Calu3 (cell line): Measurements from ENCODE around the gene CDC42BPB. TPM values are rescaled to one million over a fixed set of nuclear protein-coding genes. Genes with fewer than 3 reads are reported as not detected.

Source experiments
- BruUV-seq: library from RNA; stranded (reverse); fragments of 400-500 nt; replicated peaks from 2 replicates; lab custom pipeline; 2021; lab: Mats Ljungman, UMichigan
- CTCF ChIA-PET: fragments of 300-600 bp; sonication (Branson Sonifier 250); formaldehyde crosslinking; loops from one replicate; lab custom pipeline; 2022; ENCODE audit warnings: antibody characterized with exemption; lab: Charles Lee
- DNase-seq: peaks from one replicate; pipeline ENCODE4 v3.0.0; 2022
- H3K27ac Mint-ChIP-seq: one replicate; pipeline ENCODE4 v1.8.0; 2022; ENCODE audit warnings: mixed read lengths; ENCODE audit not compliant: unreplicated experiment
- H3K27me3 Mint-ChIP-seq: one replicate; pipeline ENCODE4 v1.8.0; 2022; ENCODE audit warnings: mixed read lengths; ENCODE audit not compliant: unreplicated experiment
- H3K36me3 Mint-ChIP-seq: one replicate; pipeline ENCODE4 v1.8.0; 2022; ENCODE audit warnings: mild to moderate bottlenecking, moderate library complexity, mixed read lengths; ENCODE audit not compliant: insufficient read depth, unreplicated experiment
- H3K4me1 Mint-ChIP-seq: one replicate; pipeline ENCODE4 v1.8.0; 2022; ENCODE audit warnings: mild to moderate bottlenecking, low read depth, mixed read lengths; ENCODE audit not compliant: unreplicated experiment
- H3K4me3 Mint-ChIP-seq: one replicate; pipeline ENCODE4 v1.8.0; 2022; ENCODE audit warnings: mild to moderate bottlenecking, low read depth, moderate library complexity, mixed read lengths; ENCODE audit not compliant: unreplicated experiment
- H3K9me3 Mint-ChIP-seq: one replicate; pipeline ENCODE4 v1.8.0; 2022; ENCODE audit warnings: low read depth, mixed read lengths; ENCODE audit not compliant: unreplicated experiment
- CTCF ChIP-seq: fragments of 200-600 bp; IDR thresholded peaks from one replicate; pipeline ENCODE4 v1.8.0; 2022; ENCODE audit warnings: antibody characterized with exemption; ENCODE audit not compliant: unreplicated experiment
- intact Hi-C: fragments of 100-400 bp; cut with micrococcal nuclease; formaldehyde crosslinking; loops from one replicate; pipeline ENCODE4 v1.10.0; 2022; ENCODE audit not compliant: unreplicated experiment
- total RNA-seq: library from RNA; stranded (reverse); gene quantifications from 2 replicates; pipeline ENCODE4 v1.2.3, GENCODE V29; 2022

Gene CDC42BPB
- total RNA-seq, 1 experiment from 2014 or later, result 98.7 TPM

GRCh38 chr14:102900631-102901571 is 156.4 kb downstream of the CDC42BPB start:
- BruUV-seq, result no TSS peak
- H3K4me3 Mint-ChIP-seq, result no peak overlapping the region

GRCh38 chr14:102899516-102899900 is 157.8 kb downstream of the CDC42BPB start:
- Mint-ChIP-seq H3K4me3 (no peak overlapping the region), H3K27ac (no peak overlapping the region), H3K27me3 (no peaks in the 10 kb centered on the region), H3K36me3 (peaks cover 3% of the 10 kb centered on the region), H3K9me3 (no peaks in the 10 kb centered on the region), H3K4me1 (no peaks in the 10 kb centered on the region)
- CTCF ChIA-PET, result no interaction called here
- BruUV-seq, result no TSS peak
- intact Hi-C loops, result no loop called here
- TF ChIP-seq CTCF, result no peak
- no peak for DNase-seq

More at GRCh38 chr14:102900631-102901571, 156.4 kb downstream of the CDC42BPB start:
- CTCF ChIA-PET, result interaction anchor here (0.6 kb wide), 1 partner anchor 20 kb away, joined by 4 read pairs; no protein-coding TSS in a partner anchor
- H3K9me3 Mint-ChIP-seq, result no peaks in the 10 kb centered on the region
- H3K27ac Mint-ChIP-seq, result no peak overlapping the region
- no peaks in the 10 kb centered on the region for H3K27me3 Mint-ChIP-seq
- peaks cover 3% of the 10 kb centered on the region for H3K36me3 Mint-ChIP-seq
- DNase-seq, result no peak
- H3K4me1 Mint-ChIP-seq, result no peaks in the 10 kb centered on the region
- TF ChIP-seq CTCF, result no peak
- intact Hi-C loops, result no loop called here

GRCh38 chr14:102898776-102899515 is 158.4 kb downstream of the CDC42BPB start:
- BruUV-seq, result no TSS peak
- DNase-seq, result no peak

More at GRCh38 chr14:102898776-102899515, 158.4 kb downstream of the CDC42BPB start:
- CTCF ChIA-PET, result no interaction called here
- TF ChIP-seq CTCF, result no peak
- H3K27ac Mint-ChIP-seq, result no peak overlapping the region
- H3K36me3 Mint-ChIP-seq, result no peaks in the 10 kb centered on the region
- intact Hi-C loops, result no loop called here
- H3K4me1 Mint-ChIP-seq, result no peaks in the 10 kb centered on the region
- no peak overlapping the region for H3K4me3 Mint-ChIP-seq
- H3K9me3 Mint-ChIP-seq, result no peaks in the 10 kb centered on the region
- H3K27me3 Mint-ChIP-seq, result no peaks in the 10 kb centered on the region
